ENCODE results near the gene GPR84. TPM values are rescaled to one million over a fixed set of nuclear protein-coding genes. Genes with fewer than 3 reads are reported as not detected.

The GPR84 gene
- total and polyA plus RNA-seq, 2 of the 13 experiments (the other 11 are each of a cell fraction or from before 2014, with no cell fraction given): not detected

DNA sequence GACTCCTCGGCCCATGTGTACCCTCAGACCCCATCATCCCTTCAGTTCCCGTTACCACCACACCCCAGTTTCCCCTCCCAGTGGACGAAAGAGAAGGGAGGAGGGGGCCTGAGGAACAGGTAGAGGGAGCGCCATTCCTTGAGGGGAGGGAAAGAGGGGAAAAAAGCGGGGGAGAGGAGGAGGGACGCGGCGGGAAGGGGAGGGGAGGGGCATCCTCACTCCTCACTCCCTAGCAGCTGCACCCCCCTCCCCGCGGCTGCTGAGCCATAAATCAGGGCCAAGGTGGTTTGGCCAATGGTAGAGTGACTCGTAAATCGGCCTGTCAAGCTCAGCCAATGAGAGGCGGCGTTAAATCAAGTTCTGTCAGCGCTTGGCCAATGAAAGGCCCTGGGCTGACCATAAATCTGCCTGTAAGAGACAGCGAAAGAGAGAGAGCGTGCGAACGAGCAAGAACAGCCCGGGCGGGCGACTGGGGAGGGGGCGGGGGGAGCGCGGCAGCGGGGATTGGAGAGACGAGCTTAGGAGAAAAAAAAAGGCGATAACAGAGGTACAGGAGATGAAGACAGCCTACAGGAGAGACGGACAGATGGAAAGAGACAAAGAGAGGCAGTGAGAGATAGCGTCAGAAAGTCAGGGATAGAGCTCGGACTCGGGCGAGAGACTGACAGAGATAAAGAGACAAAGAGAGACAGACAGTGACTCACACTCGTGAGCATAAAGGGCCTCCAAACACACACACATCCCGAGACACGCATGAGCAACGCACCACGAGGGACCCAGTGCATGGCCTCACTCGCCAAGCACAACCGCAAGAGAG lies 5.1 kb downstream of the GPR84 start (continued):
- no peak for TF ChIP-seq SAFB2 (CRISPR knock-in tag; IDR thresholded peaks at IDR 0.05; ENCODE audit: borderline replicate concordance, low read depth)
- TF ChIP-seq SNAPC2 (CRISPR knock-in tag; IDR thresholded peaks at IDR 0.05): no peak; the same call in 1 of the 2 replicates
- no peak for TF ChIP-seq CENPT (CRISPR knock-in tag; IDR thresholded peaks at IDR 0.05; ENCODE audit: low read depth)
- TF ChIP-seq, protein P1, sequence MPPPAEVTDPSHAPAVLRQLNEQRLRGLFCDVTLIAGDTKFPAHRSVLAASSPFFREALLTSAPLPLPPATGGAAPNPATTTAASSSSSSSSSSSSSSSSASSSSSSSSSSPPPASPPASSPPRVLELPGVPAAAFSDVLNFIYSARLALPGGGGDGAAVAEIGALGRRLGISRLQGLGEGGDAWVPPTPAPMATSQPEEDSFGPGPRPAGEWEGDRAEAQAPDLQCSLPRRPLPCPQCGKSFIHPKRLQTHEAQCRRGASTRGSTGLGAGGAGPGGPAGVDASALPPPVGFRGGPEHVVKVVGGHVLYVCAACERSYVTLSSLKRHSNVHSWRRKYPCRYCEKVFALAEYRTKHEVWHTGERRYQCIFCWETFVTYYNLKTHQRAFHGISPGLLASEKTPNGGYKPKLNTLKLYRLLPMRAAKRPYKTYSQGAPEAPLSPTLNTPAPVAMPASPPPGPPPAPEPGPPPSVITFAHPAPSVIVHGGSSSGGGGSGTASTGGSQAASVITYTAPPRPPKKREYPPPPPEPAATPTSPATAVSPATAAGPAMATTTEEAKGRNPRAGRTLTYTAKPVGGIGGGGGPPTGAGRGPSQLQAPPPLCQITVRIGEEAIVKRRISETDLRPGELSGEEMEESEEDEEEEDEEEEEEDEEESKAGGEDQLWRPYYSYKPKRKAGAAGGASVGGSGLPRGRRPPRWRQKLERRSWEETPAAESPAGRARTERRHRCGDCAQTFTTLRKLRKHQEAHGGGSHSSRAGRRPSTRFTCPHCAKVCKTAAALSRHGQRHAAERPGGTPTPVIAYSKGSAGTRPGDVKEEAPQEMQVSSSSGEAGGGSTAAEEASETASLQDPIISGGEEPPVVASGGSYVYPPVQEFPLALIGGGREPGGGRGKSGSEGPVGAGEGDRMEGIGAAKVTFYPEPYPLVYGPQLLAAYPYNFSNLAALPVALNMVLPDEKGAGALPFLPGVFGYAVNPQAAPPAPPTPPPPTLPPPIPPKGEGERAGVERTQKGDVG (CRISPR knock-in tag; IDR thresholded peaks at IDR 0.05; ENCODE audit: borderline replicate concordance): no peak
- no peak for TF ChIP-seq ZNF878 (CRISPR knock-in tag; IDR thresholded peaks at IDR 0.05)
- TF ChIP-seq ZNF343 (CRISPR knock-in tag; IDR thresholded peaks at IDR 0.05): no peak
- TF ChIP-seq ZNF788 (CRISPR knock-in tag; IDR thresholded peaks at IDR 0.05; ENCODE audit: borderline replicate concordance): no peak
- no peak for TF ChIP-seq MIER3 (CRISPR knock-in tag; IDR thresholded peaks at IDR 0.05; ENCODE audit: borderline replicate concordance)
- TF ChIP-seq, protein P2, sequence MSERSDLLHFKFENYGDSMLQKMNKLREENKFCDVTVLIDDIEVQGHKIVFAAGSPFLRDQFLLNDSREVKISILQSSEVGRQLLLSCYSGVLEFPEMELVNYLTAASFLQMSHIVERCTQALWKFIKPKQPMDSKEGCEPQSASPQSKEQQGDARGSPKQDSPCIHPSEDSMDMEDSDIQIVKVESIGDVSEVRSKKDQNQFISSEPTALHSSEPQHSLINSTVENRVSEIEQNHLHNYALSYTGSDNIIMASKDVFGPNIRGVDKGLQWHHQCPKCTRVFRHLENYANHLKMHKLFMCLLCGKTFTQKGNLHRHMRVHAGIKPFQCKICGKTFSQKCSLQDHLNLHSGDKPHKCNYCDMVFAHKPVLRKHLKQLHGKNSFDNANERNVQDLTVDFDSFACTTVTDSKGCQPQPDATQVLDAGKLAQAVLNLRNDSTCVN (CRISPR knock-in tag; IDR thresholded peaks at IDR 0.05; ENCODE audit: borderline replicate concordance): 0 out of 2 replicates have a peak, but pooled peaks have one; percentile 43
- no peak for TF ChIP-seq ZNF772 (CRISPR knock-in tag; IDR thresholded peaks at IDR 0.05)
- TF ChIP-seq ARID2 (CRISPR knock-in tag; IDR thresholded peaks at IDR 0.05; ENCODE audit: borderline replicate concordance): no peak
- no peak for TF ChIP-seq MED13 (CRISPR knock-in tag; IDR thresholded peaks at IDR 0.05)
- TF ChIP-seq, protein P3, sequence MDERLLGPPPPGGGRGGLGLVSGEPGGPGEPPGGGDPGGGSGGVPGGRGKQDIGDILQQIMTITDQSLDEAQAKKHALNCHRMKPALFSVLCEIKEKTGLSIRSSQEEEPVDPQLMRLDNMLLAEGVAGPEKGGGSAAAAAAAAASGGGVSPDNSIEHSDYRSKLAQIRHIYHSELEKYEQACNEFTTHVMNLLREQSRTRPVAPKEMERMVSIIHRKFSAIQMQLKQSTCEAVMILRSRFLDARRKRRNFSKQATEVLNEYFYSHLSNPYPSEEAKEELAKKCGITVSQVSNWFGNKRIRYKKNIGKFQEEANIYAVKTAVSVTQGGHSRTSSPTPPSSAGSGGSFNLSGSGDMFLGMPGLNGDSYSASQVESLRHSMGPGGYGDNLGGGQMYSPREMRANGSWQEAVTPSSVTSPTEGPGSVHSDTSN (CRISPR knock-in tag; IDR thresholded peaks at IDR 0.05): peak; percentile 84
- TF ChIP-seq CEBPG (CRISPR knock-in tag; IDR thresholded peaks at IDR 0.05): no peak
- TF ChIP-seq ZNF296 (CRISPR knock-in tag; conservative IDR thresholded peaks at IDR 0.05): no peak
- TF ChIP-seq ZNF672 (CRISPR knock-in tag; IDR thresholded peaks at IDR 0.05): no peak
- no peak for TF ChIP-seq ZNF264 (CRISPR knock-in tag; IDR thresholded peaks at IDR 0.05)
- TF ChIP-seq, protein P4, sequence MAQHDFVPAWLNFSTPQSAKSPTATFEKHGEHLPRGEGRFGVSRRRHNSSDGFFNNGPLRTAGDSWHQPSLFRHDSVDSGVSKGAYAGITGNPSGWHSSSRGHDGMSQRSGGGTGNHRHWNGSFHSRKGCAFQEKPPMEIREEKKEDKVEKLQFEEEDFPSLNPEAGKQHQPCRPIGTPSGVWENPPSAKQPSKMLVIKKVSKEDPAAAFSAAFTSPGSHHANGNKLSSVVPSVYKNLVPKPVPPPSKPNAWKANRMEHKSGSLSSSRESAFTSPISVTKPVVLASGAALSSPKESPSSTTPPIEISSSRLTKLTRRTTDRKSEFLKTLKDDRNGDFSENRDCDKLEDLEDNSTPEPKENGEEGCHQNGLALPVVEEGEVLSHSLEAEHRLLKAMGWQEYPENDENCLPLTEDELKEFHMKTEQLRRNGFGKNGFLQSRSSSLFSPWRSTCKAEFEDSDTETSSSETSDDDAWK (CRISPR knock-in tag; IDR thresholded peaks at IDR 0.05): no peak
- no peak for TF ChIP-seq ZNF121 (CRISPR knock-in tag; IDR thresholded peaks at IDR 0.05)
- TF ChIP-seq, protein P5, sequence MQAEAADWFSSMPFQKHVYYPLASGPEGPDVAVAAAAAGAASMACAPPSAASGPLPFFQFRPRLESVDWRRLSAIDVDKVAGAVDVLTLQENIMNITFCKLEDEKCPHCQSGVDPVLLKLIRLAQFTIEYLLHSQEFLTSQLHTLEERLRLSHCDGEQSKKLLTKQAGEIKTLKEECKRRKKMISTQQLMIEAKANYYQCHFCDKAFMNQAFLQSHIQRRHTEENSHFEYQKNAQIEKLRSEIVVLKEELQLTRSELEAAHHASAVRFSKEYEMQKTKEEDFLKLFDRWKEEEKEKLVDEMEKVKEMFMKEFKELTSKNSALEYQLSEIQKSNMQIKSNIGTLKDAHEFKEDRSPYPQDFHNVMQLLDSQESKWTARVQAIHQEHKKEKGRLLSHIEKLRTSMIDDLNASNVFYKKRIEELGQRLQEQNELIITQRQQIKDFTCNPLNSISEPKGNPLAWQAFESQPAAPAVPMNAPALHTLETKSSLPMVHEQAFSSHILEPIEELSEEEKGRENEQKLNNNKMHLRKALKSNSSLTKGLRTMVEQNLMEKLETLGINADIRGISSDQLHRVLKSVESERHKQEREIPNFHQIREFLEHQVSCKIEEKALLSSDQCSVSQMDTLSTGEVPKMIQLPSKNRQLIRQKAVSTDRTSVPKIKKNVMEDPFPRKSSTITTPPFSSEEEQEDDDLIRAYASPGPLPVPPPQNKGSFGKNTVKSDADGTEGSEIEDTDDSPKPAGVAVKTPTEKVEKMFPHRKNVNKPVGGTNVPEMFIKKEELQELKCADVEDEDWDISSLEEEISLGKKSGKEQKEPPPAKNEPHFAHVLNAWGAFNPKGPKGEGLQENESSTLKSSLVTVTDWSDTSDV (CRISPR knock-in tag; IDR thresholded peaks at IDR 0.05): no peak
